Hepatocyte (in vitro differentiated cells): Measurements from ENCODE around the gene GPR132. TPM values are rescaled to one million over a fixed set of nuclear protein-coding genes. Genes with fewer than 3 reads are reported as not detected.

ENCODE experiments used
- DNase-seq: peaks from one replicate; pipeline ENCODE4 v3.0.0-alpha.2; 2016; ENCODE audit warnings: low spot score
- H2AFZ ChIP-seq: fragments of 200-600 bp; sonication (generic); 2 replicates; pipeline ENCODE4 v1.6.0; 2016; ENCODE audit warnings: antibody characterized with exemption, mild to moderate bottlenecking
- H3K27ac ChIP-seq: fragments of 200-600 bp; sonication (generic); 2 replicates; pipeline ENCODE4 v1.5.1; 2016; ENCODE audit warnings: mild to moderate bottlenecking
- H3K27me3 ChIP-seq: fragments of 200-600 bp; sonication (generic); 2 replicates; pipeline ENCODE4 v1.6.1; 2016
- H3K36me3 ChIP-seq: fragments of 200-600 bp; sonication (generic); replicated peaks from 2 replicates; pipeline ENCODE4 v1.5.1; 2016; ENCODE audit warnings: low read depth; ENCODE audit not compliant: insufficient read depth
- H3K4me1 ChIP-seq: fragments of 200-600 bp; sonication (generic); 2 replicates; pipeline ENCODE4 v1.5.1; 2016; ENCODE audit warnings: mild to moderate bottlenecking, moderate library complexity; ENCODE audit not compliant: insufficient read depth
- H3K4me2 ChIP-seq: fragments of 200-600 bp; sonication (generic); 2 replicates; pipeline ENCODE4 v1.6.0; 2016
- H3K4me3 ChIP-seq: fragments of 200-600 bp; sonication (generic); 2 replicates; pipeline ENCODE4 v1.5.1; 2016; ENCODE audit warnings: mild to moderate bottlenecking
- H3K79me2 ChIP-seq: fragments of 200-600 bp; sonication (generic); 2 replicates; pipeline ENCODE4 v1.6.0; 2017; ENCODE audit warnings: mild to moderate bottlenecking
- H3K9me2 ChIP-seq: fragments of 200-600 bp; sonication (generic); replicated peaks from 2 replicates; pipeline ENCODE4 v1.6.0; 2017; ENCODE audit warnings: mild to moderate bottlenecking; ENCODE audit not compliant: insufficient read depth
- H3K9me3 ChIP-seq: fragments of 200-600 bp; sonication (generic); 2 replicates; pipeline ENCODE4 v1.5.1; 2016; ENCODE audit warnings: low read depth, mild to moderate bottlenecking
- H4K20me1 ChIP-seq: fragments of 200-600 bp; sonication (generic); 2 replicates; pipeline ENCODE4 v1.6.0; 2016; ENCODE audit warnings: mild to moderate bottlenecking; ENCODE audit not compliant: insufficient read depth, poor library complexity, severe bottlenecking
- CTCF ChIP-seq: fragments of 200-600 bp; sonication (generic); IDR thresholded peaks from 2 replicates; pipeline ENCODE4 v1.5.1; 2016; ENCODE audit warnings: antibody characterized with exemption, mild to moderate bottlenecking; ENCODE audit not compliant: poor library complexity
- EZH2 ChIP-seq: fragments of 200-600 bp; sonication (generic); IDR thresholded peaks from 2 replicates; pipeline ENCODE4 v1.6.1; 2016; ENCODE audit warnings: antibody characterized with exemption, mild to moderate bottlenecking, borderline replicate concordance
- EZH2phosphoT487 ChIP-seq: fragments of 200-600 bp; sonication (generic); IDR thresholded peaks from one replicate; pipeline ENCODE4 v1.6.1; 2018; ENCODE audit warnings: antibody characterized with exemption, mild to moderate bottlenecking, low read depth, moderate library complexity; ENCODE audit not compliant: unreplicated experiment, severe bottlenecking
- WGBS: methylation state at CpG from one replicate; pipeline ENCODE4 v1.1.6; 2016; ENCODE audit warnings: low lambda C conversion rate; ENCODE audit errors: missing lambda C conversion rate; 5-methylcytosine and 5-hydroxymethylcytosine counted together
- polyA plus RNA-seq: library from polyadenylated mRNA; unstranded; fragments of >200 nt; fragmentation: Nextera tagmentation; extraction: Ambion mirVana; gene quantifications from 2 replicates; pipeline ENCODE4 v1.2.1, GENCODE V29; 2016
- total RNA-seq: library from RNA; depleted of rRNA; stranded (reverse); fragments of >200 nt; gene quantifications from 2 replicates; pipeline ENCODE4 v1.2.3, GENCODE V29; 2014

The GPR132 gene
- total and polyA plus RNA-seq, 2 experiments from 2014 or later, result 0.41 to 0.83 TPM

GRCh38 chr14:105049753-105050550 lies 15.3 kb downstream of the GPR132 start:
- Histone ChIP-seq H3K36me3 (no peaks in the 10 kb centered on the region), H3K79me2 (no peaks in the 10 kb centered on the region), H3K27me3 (no peaks in the 10 kb centered on the region), H3K4me2 (no peak overlapping the region), H3K4me3 (no peak overlapping the region), H3K9me2 (no peaks in the 10 kb centered on the region), H4K20me1 (no peaks in the 10 kb centered on the region), H3K4me1 (peaks cover 2% of the 10 kb centered on the region), H3K9me3 (no peaks in the 10 kb centered on the region), H2AFZ (no peak overlapping the region), H3K27ac (no peak overlapping the region)
- no peak for TF ChIP-seq EZH2phosphoT487
- no peak for TF ChIP-seq CTCF
- TF ChIP-seq EZH2, result no peak
- WGBS, result 95% methylated on average over 24 of the region's 25 CpGs
- no peak for DNase-seq

- Histone ChIP-seq H3K4me2 (no peak overlapping the region), H4K20me1 (no peaks in the 10 kb centered on the region), H3K27ac (no peak overlapping the region), H3K4me3 (no peak overlapping the region), H3K27me3 (no peaks in the 10 kb centered on the region), H2AFZ (no peak overlapping the region), H3K9me3 (no peaks in the 10 kb centered on the region), H3K4me1 (peaks cover 2% of the 10 kb centered on the region), H3K9me2 (no peaks in the 10 kb centered on the region), H3K36me3 (no peaks in the 10 kb centered on the region), H3K79me2 (no peaks in the 10 kb centered on the region)
- no peak for DNase-seq
- WGBS, result 85% methylated on average over 24 of the region's 24 CpGs
- TF ChIP-seq EZH2phosphoT487 (no peak), CTCF (no peak), EZH2 (no peak)
Measured at GRCh38 chr14:105047283-105048016, 17.8 kb downstream of the GPR132 start.

GRCh38 chr14:105046891-105047282 lies 18.3 kb downstream of the GPR132 start:
- H3K27ac ChIP-seq, result no peak overlapping the region
- DNase-seq, result no peak
- H2AFZ ChIP-seq, result no peak overlapping the region
- H3K4me2 ChIP-seq, result no peak overlapping the region
- 95% methylated on average over 9 of the region's 9 CpGs for WGBS
- H3K27me3 ChIP-seq, result no peaks in the 10 kb centered on the region
- H3K9me3 ChIP-seq, result no peaks in the 10 kb centered on the region
- no peaks in the 10 kb centered on the region for H3K36me3 ChIP-seq
- TF ChIP-seq EZH2phosphoT487 (no peak), CTCF (no peak), EZH2 (no peak)
- no peaks in the 10 kb centered on the region for H4K20me1 ChIP-seq
- no peaks in the 10 kb centered on the region for H3K9me2 ChIP-seq
- no peaks in the 10 kb centered on the region for H3K79me2 ChIP-seq
- H3K4me1 ChIP-seq, result peaks cover 2% of the 10 kb centered on the region
- H3K4me3 ChIP-seq, result no peak overlapping the region
